Upper lobe of right lung (tissue), 1 donor: ENCODE results near the gene MUCL1. TPM values are rescaled to one million over a fixed set of nuclear protein-coding genes. Genes with fewer than 3 reads are reported as not detected.
A peak's percentile ranks its signal among the peaks of the same experiment; 100 is the strongest.
"Not testable (repeated sequence)": the region's sequence is repeated elsewhere in the genome, so short reads cannot be mapped to it uniquely, and the experiment has no call there.

ENCODE experiments used
- ATAC-seq: fragments of 200-7000 bp; cut with Tn5 transposase; one replicate; pipeline ENCODE4 v1.9.1; 2020; ENCODE audit warnings: mild to moderate bottlenecking, moderate library complexity
- DNase-seq: peaks from one replicate; pipeline ENCODE4 v3.0.0-alpha.2; 2020
- H3K27ac ChIP-seq: fragments of 200-600 bp; one replicate; pipeline ENCODE4 v1.8.0; 2022
- H3K27me3 ChIP-seq: fragments of 200-600 bp; one replicate; pipeline ENCODE4 v1.8.0; 2022; ENCODE audit warnings: mild to moderate bottlenecking
- H3K36me3 ChIP-seq: fragments of 200-600 bp; one replicate; pipeline ENCODE4 v1.8.0; 2022
- H3K4me1 ChIP-seq: fragments of 200-600 bp; one replicate; pipeline ENCODE4 v1.8.0; 2022
- H3K4me3 ChIP-seq: fragments of 200-600 bp; one replicate; pipeline ENCODE4 v1.8.0; 2022; ENCODE audit warnings: mild to moderate bottlenecking
- H3K9me3 ChIP-seq: fragments of 200-600 bp; one replicate; pipeline ENCODE4 v1.8.0; 2022
- CTCF ChIP-seq: fragments of 200-600 bp; IDR thresholded peaks from one replicate; pipeline ENCODE4 v1.8.0; 2022; ENCODE audit warnings: antibody characterized with exemption
- intact Hi-C: fragments of 100-400 bp; cut with DNase I; formaldehyde crosslinking; loops from one replicate; pipeline ENCODE4 v1.11.0; 2022
- total RNA-seq: library from RNA; stranded (reverse); fragmentation: NEBNext Ultra II Directional; extraction: Animal tissue kit (Norgen Biotek cat#: 25700); gene quantifications from one replicate; pipeline ENCODE4 v1.2.1, GENCODE V29; 2021
- donor health status: DM: no; HTN: yes; CAD: no; lungs with severe emphysema.

MUCL1 gene
- total RNA-seq, 1 donor from 2014 or later, result not detected

- Histone ChIP-seq H3K4me1 (no peaks in the 10 kb centered on the region), H3K4me3 (no peak overlapping the region), H3K27ac (no peak overlapping the region), H3K9me3 (no peaks in the 10 kb centered on the region), H3K27me3 (no peaks in the 10 kb centered on the region), H3K36me3 (no peaks in the 10 kb centered on the region)
- DNase-seq, result no peak
- intact Hi-C loops, result no loop called here
- no peak for ATAC-seq
- TF ChIP-seq CTCF, result no peak
Measured at GRCh38 chr12:54879150-54879549, 24.8 kb downstream of the MUCL1 start.

GRCh38 chr12:54879579-54879978 lies 25.3 kb downstream of the MUCL1 start:
- H3K36me3 ChIP-seq, result no peaks in the 10 kb centered on the region
- H3K9me3 ChIP-seq, result no peaks in the 10 kb centered on the region
- no peak overlapping the region for H3K27ac ChIP-seq
- TF ChIP-seq CTCF, result no peak
- no peaks in the 10 kb centered on the region for H3K27me3 ChIP-seq
- H3K4me3 ChIP-seq, result no peak overlapping the region
- intact Hi-C loops, result no loop called here
- H3K4me1 ChIP-seq, result no peaks in the 10 kb centered on the region
- DNase-seq (no peak), ATAC-seq (no peak)

GRCh38 chr12:54882079-54882478 lies 27.8 kb downstream of the MUCL1 start:
- Histone ChIP-seq H3K27ac (no peak overlapping the region), H3K36me3 (no peaks in the 10 kb centered on the region), H3K9me3 (no peaks in the 10 kb centered on the region), H3K4me1 (no peaks in the 10 kb centered on the region), H3K4me3 (no peak overlapping the region), H3K27me3 (no peaks in the 10 kb centered on the region)
- DNase-seq, result no peak
- no peak for TF ChIP-seq CTCF
- intact Hi-C loops, result no loop called here
- ATAC-seq, result peak; percentile 88

- H3K36me3 ChIP-seq, H3K4me3 ChIP-seq, H3K27me3 ChIP-seq, H3K9me3 ChIP-seq, DNase-seq, H3K4me1 ChIP-seq, ATAC-seq, H3K27ac ChIP-seq, intact Hi-C loops: not testable (repeated sequence)
Measured at GRCh38 chr12:54882597-54882996, 28.3 kb downstream of the MUCL1 start.

- H3K27ac ChIP-seq, H3K4me1 ChIP-seq, DNase-seq, H3K27me3 ChIP-seq, ATAC-seq, intact Hi-C loops, H3K9me3 ChIP-seq, H3K4me3 ChIP-seq, H3K36me3 ChIP-seq: not testable (repeated sequence)
Measured at GRCh38 chr12:54888428-54888827, 34.1 kb downstream of the MUCL1 start.

- Histone ChIP-seq H3K27me3 (no peaks in the 10 kb centered on the region), H3K27ac (no peak overlapping the region), H3K4me3 (no peak overlapping the region), H3K9me3 (no peaks in the 10 kb centered on the region), H3K36me3 (no peaks in the 10 kb centered on the region), H3K4me1 (no peaks in the 10 kb centered on the region)
- TF ChIP-seq CTCF, result no peak
- no peak for DNase-seq
- intact Hi-C loops, result no loop called here
- no peak for ATAC-seq
Measured at GRCh38 chr12:54890339-54890738, 36.0 kb downstream of the MUCL1 start.

- no peaks in the 10 kb centered on the region for H3K9me3 ChIP-seq
- H3K4me3 ChIP-seq, result no peak overlapping the region
- TF ChIP-seq CTCF, result no peak
- no peaks in the 10 kb centered on the region for H3K27me3 ChIP-seq
- no peak overlapping the region for H3K27ac ChIP-seq
- intact Hi-C loops, result no loop called here
- no peaks in the 10 kb centered on the region for H3K36me3 ChIP-seq
- ATAC-seq (peak; percentile 92), DNase-seq (no peak)
- H3K4me1 ChIP-seq, result no peaks in the 10 kb centered on the region
Measured at GRCh38 chr12:54891717-54892478, 37.6 kb downstream of the MUCL1 start.
